ENCODE results near the gene GALNT9.
"Not testable (repeated sequence)": the region's sequence is repeated elsewhere in the genome, so short reads cannot be mapped to it uniquely, and the experiment has no call there.

GALNT9 gene

DNA sequence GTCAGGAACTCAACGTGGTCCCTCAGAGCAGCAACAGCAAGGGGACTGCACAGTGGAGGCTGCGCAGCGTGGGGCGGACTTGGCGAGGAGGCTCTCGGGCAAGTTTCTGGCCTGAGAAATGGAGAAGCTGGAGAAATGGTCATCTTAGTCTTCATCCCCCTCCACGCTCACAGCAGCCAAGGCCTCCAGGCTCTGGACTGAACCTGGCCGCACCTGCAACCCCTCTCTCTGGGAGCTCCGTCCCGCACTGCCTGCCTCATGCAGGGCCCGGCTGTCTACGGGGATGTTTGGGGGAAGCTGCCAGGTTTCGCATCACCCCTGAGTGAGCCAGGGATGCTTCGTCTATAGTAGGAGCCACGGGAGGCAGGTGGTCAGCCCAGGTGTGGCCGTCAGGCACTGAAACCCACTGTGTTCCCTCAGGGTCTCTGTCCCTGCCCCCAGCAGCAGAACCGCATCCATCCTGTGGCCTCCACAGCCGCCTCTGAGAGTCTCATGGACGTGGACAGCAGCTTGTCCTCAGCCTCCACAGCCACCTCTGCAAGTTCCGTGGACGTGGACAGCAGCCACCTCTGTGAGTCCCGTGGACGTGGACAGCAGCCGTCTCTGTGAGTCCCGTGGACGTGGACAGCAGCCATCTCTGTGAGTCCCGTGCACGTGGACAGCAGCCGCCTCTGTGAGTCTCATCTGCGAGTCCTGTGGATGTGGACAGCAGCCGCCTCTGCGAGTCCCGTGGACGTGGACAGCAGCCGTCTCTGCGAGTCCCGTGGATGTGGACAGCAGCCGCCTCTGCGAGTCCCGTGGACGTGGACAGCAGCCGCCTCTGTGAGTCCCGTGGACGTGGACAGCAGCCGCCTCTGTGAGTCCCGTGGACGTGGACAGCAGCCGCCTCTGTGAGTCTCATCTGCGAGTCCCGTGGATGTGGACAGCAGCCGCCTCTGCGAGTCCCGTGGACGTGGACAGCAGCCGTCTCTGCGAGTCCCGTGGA lies 29.1 kb upstream of the GALNT9 start:
- DNase-seq (ENCODE audit: low read depth in 3 of 3), result not testable (repeated sequence)

DNA sequence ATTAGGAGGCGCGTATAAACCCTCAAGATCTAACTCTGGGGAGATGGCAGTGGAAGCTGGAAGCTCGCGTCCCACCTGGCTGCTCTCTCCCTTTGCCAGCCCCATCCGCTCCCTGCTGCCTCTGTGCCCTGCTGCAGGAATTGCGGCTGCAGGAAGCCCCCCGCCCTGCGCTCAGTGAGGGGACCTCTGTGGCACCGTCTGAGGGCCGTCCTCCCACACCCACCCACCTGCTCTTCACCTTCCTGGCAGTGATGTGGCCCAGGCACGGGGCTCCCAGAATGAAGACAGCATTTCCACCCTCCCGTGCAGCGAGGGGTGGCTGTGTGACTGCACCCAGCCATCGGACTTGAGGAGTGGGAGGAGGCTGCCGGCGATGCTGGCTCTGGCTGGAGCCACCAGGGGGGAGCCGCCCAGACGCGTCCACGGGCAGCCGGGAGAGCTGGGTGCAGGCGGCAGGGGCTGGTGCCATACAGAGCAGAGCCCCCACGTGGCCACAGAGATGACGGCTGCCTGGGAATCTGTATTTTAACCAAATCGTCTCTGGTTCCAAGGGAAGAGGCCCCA lies 28.3 kb upstream of the GALNT9 start:
- DNase-seq (ENCODE audit: low read depth in 3 of 3), result no peak

DNA sequence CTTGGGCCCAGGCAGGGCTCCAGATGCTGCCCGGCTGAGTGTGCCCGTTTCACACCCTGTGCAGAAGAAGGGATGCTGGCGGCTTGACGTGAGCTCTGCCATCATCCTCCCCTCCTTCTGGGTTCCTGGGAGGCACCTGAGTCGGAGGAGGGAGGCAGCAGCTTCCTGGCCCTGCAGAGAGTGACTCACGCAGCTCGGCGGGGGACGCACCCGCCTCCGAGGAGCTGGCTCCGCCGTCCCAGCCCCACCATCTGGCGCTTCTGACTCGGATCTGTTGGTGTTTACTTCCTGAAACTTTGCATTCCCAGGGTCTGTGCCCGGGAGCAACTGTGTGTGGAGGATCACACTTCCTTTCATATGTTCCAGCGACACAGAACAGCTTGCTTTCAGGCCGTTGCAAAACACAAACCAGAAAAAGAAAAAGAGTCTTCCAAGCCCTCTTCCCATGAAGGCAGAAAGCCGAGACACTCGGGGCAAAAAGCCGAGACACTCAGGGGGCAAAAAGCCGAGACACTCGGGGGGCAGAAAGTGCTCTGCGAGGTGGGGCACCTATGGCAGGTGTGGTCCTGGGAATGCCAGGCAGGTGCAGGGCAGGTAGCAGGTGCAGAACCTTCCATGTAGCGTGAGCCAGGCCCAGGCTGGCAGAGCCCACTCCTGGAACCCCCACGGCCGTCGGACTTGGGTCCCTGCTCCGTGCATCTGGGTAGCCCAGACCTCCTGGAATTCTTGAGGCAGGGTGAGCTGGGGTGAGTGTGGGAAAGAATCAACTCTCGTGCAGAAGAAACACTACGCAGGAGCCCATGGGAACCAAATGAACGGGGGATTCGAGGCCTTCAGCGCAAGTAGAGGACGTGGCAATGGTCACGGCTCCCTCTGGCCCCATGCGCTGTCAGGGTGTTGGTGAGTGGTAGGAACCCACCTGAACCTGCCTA lies 27.6 kb upstream of the GALNT9 start:
- DNase-seq (ENCODE audit: low read depth in 3 of 3), result no peak

- DNase-seq (ENCODE audit: low read depth in 3 of 3), result no peak
These were observed 26.6 kb upstream of the GALNT9 start for GRCh38 chr12:132355742-132356681.

DNA sequence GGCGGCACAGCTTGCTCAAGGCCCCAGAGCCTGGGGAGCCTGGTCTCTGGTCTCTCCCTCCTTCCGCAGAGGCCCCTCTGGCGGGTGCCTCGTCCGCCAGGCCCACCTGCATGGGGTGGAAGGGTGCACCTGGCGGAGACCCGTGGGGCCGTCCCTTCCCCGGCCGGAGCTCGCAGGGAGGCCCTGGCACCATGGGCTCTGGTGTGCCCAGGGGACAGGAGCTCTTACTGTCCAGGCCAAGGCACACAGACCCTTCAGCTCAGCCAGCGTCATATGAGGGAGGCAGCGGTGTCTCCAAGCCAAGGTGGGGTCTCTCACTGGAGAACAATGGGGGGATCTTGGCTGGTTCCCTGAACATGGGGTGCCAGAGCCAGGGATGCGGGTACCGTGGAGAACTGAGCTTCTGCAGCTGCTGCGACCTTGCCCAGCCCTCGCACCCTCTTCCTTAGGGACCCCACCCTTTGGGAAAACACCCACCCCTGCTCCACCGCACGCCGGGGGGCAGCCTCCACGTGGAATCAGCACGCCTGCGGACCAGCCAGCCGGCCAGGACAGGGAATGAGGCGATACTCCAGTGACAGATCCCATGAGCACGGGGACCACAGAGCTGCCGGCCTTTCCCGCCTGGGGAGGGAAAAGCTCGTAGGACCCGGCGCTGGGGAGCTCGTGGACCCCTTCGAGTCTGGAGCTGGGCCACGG lies 25.7 kb upstream of the GALNT9 start:
- no peak for DNase-seq (ENCODE audit: low read depth in 3 of 3)

GRCh38 chr12:132354211-132354981 lies 25.0 kb upstream of the GALNT9 start:
- no peak for DNase-seq (ENCODE audit: low read depth in 3 of 3)

- DNase-seq (ENCODE audit: low read depth in 3 of 3), result no peak
These were observed 24.4 kb upstream of the GALNT9 start for GRCh38 chr12:132353811-132354210.

DNA sequence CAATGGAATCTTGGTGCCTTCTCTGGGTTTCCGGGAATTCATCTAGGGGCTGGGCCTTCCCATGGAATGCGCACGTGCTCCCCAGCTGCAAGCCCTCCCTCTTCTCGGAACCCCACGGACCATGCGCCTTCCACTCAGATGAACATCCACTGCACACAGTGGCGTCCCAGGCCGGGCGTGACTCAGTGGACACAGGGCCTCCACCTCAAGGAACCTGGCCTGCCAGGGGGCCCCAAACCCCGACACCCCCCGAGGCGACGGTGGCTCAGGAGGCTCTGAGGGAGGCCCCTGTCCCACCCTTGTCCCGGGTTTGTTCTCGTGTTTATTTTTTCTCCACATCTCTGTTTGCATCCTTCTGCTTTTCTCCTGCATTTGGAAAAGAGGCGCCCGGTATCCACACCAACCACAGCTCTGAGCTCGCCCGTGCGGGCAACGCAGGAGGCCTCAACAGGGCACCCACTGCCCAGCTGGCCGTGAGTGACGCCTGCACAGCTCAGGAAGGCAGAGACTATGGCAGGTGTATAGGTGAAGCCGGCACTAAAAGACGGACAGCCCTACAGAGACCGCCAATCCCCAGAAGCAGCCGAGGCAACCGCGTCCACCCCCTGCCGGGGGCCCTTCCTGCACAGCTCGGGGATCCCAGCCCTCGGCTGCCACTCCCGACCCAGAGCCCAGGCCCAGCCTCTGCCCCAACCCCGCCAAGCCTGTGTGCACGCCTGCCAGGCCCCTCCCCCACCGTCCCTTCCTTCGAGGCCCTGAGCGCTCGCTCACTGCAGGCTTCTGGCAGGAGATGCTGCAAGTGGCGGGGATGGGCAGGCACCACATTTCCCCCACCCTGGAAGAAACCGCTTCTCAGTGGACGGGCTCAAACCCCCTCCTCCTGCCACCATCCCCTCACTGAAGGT lies 23.8 kb upstream of the GALNT9 start:
- DNase-seq (ENCODE audit: low read depth in 3 of 3), result no peak

- DNase-seq (ENCODE audit: low read depth in 3 of 3), result no peak
These were observed 22.5 kb upstream of the GALNT9 start for GRCh38 chr12:132351751-132352495.

DNA sequence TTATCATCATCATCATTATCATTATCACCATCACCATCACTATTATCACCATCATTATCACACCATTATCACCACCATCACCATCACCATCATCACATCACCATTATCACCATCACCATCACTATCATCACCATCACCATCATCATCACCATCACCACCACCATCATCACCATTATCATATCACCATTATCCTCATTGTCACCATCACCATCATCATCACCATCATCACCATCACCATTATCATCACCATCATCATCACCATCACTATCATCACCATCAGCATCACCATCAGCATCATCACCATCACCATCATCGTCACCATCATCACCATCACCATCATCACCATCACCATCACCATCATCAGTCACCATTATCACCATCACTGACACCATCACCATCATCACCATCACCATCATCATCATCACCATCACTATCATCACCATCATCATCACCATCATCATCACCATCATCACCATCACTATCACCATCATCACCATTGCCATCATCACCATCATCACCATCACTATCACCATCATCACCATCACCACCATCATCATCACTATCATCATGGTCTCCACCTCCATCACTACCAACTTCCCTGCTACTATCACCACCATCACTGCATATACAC lies 20.2 kb upstream of the GALNT9 start:
- DNase-seq (ENCODE audit: low read depth in 3 of 3), result no peak

- no peak for DNase-seq (ENCODE audit: low read depth in 3 of 3)
These were observed 18.8 kb upstream of the GALNT9 start for GRCh38 chr12:132348176-132348575.

DNA sequence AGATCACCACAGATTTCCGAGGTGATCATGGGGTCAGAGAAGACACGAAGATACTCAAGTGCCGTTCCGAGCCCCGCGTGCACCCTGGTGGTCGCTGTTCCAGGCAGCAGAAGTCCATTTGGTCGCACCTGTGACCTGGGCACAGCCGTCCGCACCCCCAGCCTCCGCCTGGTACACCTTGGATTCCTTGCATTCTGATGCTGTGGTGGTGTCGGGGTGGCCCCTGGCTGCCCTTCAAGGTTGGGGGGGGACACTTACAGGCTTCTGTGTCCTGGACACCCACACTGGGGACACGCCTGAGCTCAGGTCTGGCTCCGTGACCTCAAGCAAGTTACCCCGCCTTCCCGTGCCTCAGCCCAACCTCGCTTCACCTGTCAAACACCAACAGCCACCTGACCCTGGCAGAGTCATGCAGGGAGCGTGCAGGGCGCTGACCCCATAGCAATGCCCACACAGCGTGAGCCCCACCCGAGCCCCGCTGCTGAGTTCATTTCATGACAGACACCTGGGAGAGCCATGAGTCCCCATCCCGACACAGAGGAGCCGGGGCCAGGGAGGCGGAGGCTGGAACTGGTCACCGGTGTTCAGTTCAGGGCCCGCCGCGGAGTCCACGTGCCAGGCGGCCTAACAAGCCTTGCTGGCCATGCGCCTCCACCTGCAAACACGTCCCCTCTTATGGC lies 17.9 kb upstream of the GALNT9 start:
- DNase-seq (ENCODE audit: low read depth in 3 of 3), result no peak

- DNase-seq (ENCODE audit: low read depth in 3 of 3), result no peak
These were observed 17.2 kb upstream of the GALNT9 start for GRCh38 chr12:132346471-132347175.

- no peak for DNase-seq (ENCODE audit: low read depth in 3 of 3)
These were observed 16.3 kb upstream of the GALNT9 start for GRCh38 chr12:132345561-132346200.

- no peak for DNase-seq (ENCODE audit: low read depth in 3 of 3)
These were observed 15.7 kb upstream of the GALNT9 start for GRCh38 chr12:132345126-132345525.

DNA sequence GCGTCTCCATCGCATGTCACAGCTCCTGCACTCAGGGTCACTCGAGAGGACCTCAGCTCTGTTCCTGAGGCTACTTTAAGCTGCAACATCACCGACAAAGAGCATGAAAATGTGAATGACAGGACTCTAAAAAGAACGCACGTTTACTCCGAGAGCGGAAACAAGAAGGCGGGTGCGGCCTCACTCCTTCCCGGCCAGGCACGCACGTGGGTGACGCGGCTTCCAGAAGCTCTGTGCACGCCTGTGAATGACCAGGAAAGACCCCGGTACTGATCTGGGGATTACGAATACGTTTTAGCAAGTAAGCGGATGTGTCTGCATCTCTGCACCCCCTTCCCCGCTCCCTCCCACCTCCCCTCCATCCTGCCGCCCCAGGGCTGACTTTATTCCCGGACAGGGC lies 15.2 kb upstream of the GALNT9 start:
- DNase-seq (ENCODE audit: low read depth in 3 of 3), result no peak

Measured in stimulated activated CD4-positive, alpha-beta T cell treated with anti-CD3 and anti-CD28 coated beads, TNF-alpha, amount 100 ng/mL, for 4 hours (primary cell).